Small intestine (tissue), 16 donors: ENCODE data around the gene CYP2C8. TPM values are rescaled to one million over a fixed set of nuclear protein-coding genes. Genes with fewer than 3 reads are reported as not detected.
"Not testable (repeated sequence)": the region's sequence is repeated elsewhere in the genome, so short reads cannot be mapped to it uniquely, and the experiment has no call there.

Source experiments
- DNase-seq, 2 donors: peaks; one replicate each; pipeline versions ENCODE4 v3.0.0 to v3.0.0-alpha.2; 2013
- FAIRE-seq: peaks from 2 replicates; lab custom pipeline; 2012; peaks lifted over from hg19 to GRCh38; lab: Jason Lieb, UNC
- H3K27ac ChIP-seq, 3 donors: one replicate each; pipeline ENCODE4 v1.5.1; 2013; ENCODE audit warnings: low read length in 2 of 3, mild to moderate bottlenecking in 2 of 3, control low read depth in 1 of 3, inconsistent platforms in 1 of 3, low read depth in 1 of 3, moderate library complexity in 1 of 3
- H3K27me3 ChIP-seq, 3 donors: one replicate each; pipeline ENCODE4 v1.6.1; 2013; ENCODE audit warnings: low read length in 3 of 3, inconsistent platforms in 1 of 3; ENCODE audit not compliant: control insufficient read depth in 3 of 3, insufficient read depth in 3 of 3
- H3K36me3 ChIP-seq, 3 donors: one replicate each; pipeline ENCODE4 v1.6.1; 2013; ENCODE audit warnings: low read length in 3 of 3, inconsistent platforms in 1 of 3, low read depth in 1 of 3, mild to moderate bottlenecking in 1 of 3, moderate library complexity in 1 of 3; ENCODE audit not compliant: control insufficient read depth in 3 of 3, insufficient read depth in 2 of 3
- H3K4me1 ChIP-seq, 3 donors: one replicate each; pipeline ENCODE4 v1.6.1; 2013; ENCODE audit warnings: low read length in 2 of 3, inconsistent platforms in 1 of 3, low read depth in 1 of 3, mild to moderate bottlenecking in 1 of 3, moderate library complexity in 1 of 3; ENCODE audit not compliant: control insufficient read depth in 3 of 3, insufficient read depth in 2 of 3
- H3K4me3 ChIP-seq, 3 donors: one replicate each; pipeline ENCODE4 v1.5.1; 2013; ENCODE audit warnings: low read length in 3 of 3, control low read depth in 1 of 3, inconsistent platforms in 1 of 3, low read depth in 1 of 3, mild to moderate bottlenecking in 1 of 3, moderate library complexity in 1 of 3
- H3K9me3 ChIP-seq, 2 donors: one replicate each; pipeline ENCODE4 v1.6.1; 2013; ENCODE audit warnings: low read depth in 1 of 2, low read length in 1 of 2; ENCODE audit not compliant: control insufficient read depth in 2 of 2, insufficient read depth in 1 of 2
- WGBS, 3 donors: extraction: QIAGEN DNeasy Blood & Tissue Kit; methylation state at CpG; one replicate each; pipeline ENCODE4 v1.1.7; 2013; 5-methylcytosine and 5-hydroxymethylcytosine counted together
- long read RNA-seq, 10 donors: transcript quantifications; one replicate each; lab custom pipeline, GENCODE V29; 2026
- polyA plus RNA-seq, 4 donors: library from polyadenylated mRNA; stranded (reverse) in 3 of 4; unstranded in 1 of 4; fragments of 200-250 nt in 3 of 4; fragments of 120-200 nt in 1 of 4; gene quantifications; one replicate each; pipeline versions ENCODE4 v1.2.1 to v1.2.3, GENCODE V29; 2013
- donor health status: healthy with polysubstance abuse.
- donor health status: control.
- donor health status: control.
- donor health status: Bipolar disorder and iron deficiency.
- donor health status: healthy.

Gene CYP2C8
- polyA plus RNA-seq, result 10 to 100 TPM in 1 of 4 donors, 1 to 10 TPM in 1, under 1 TPM in 1, not detected in 1; 0.21 to 24.4 (median 3.1) TPM
- long read RNA-seq, donor 1, result 0 reads
- long read RNA-seq, donor 2, result 0 reads
- long read RNA-seq, donor 3, partial matches to known transcripts, result 0 of 1 reads
- long read RNA-seq, donor 3, other reads (novel, unspliced or antisense), result 0 of 1 reads
- long read RNA-seq, donor 4, result 0 reads
- long read RNA-seq, donor 5, result 0 reads
- long read RNA-seq, donor 6, result 0 reads
- long read RNA-seq, donor 7, result 0 reads
- long read RNA-seq, donor 8, result 0 reads
- long read RNA-seq, donor 9, result 0 reads
- long read RNA-seq, donor 10, result 0 reads

- Histone ChIP-seq H3K4me1 (no peaks in the 10 kb centered on the region), H3K9me3 (peaks cover 0 to 2% of the 10 kb centered on the region in 2 donors), H3K4me3 (no peak within 1 kb of the TSS), H3K27me3 (no peaks in the 10 kb centered on the region), H3K36me3 (peaks cover 0 to under 1% (median 0%) of the 10 kb centered on the region in 3 donors), H3K27ac (no peak within 1 kb of the TSS)
- FAIRE-seq, result no peak
- DNase-seq, result peak; percentile 15
Measured at GRCh38 chr10:95069286-95069685, at the start of gene CYP2C8. Gene CYP2C8 (minus strand): TSS chr10:95069497. CDS start chr10:95069402, 95 bp downstream.

GRCh38 chr10:95116869-95117269 is 47.6 kb upstream of the CYP2C8 start:
- peak; percentile 45 to 93 for DNase-seq
- H3K4me1 ChIP-seq, result no peaks in the 10 kb centered on the region
- 14 to 47% (median 29%) methylated on average over 2 of the region's 2 CpGs for WGBS, 3 donors
- H3K27me3 ChIP-seq, result no peaks in the 10 kb centered on the region
- H3K27ac ChIP-seq, result no peak overlapping the region
- H3K9me3 ChIP-seq, result peaks cover 0 to 19% of the 10 kb centered on the region in 2 donors
- H3K4me3 ChIP-seq, result no peak overlapping the region
- no peaks in the 10 kb centered on the region for H3K36me3 ChIP-seq
- FAIRE-seq, result peak; percentile 55

GRCh38 chr10:95110823-95111222 is 41.5 kb upstream of the CYP2C8 start:
- WGBS, 3 donors, result 69 to 85% (median 81%) methylated on average over 6 of the region's 6 CpGs
- not testable (repeated sequence) for H3K36me3 ChIP-seq, H3K27ac ChIP-seq, H3K4me1 ChIP-seq, H3K9me3 ChIP-seq, H3K27me3 ChIP-seq, DNase-seq, FAIRE-seq, H3K4me3 ChIP-seq

GRCh38 chr10:95097805-95098204 is 28.5 kb upstream of the CYP2C8 start:
- no peaks in the 10 kb centered on the region for H3K36me3 ChIP-seq
- no peaks in the 10 kb centered on the region for H3K27me3 ChIP-seq
- DNase-seq, result peak; percentile 58 to 76
- H3K27ac ChIP-seq, result no peak overlapping the region
- FAIRE-seq, result no peak
- H3K4me1 ChIP-seq, result peaks cover 0 to 5% (median 1%) of the 10 kb centered on the region in 3 donors
- no peak overlapping the region for H3K4me3 ChIP-seq
- 0 to 32% (median 7%) methylated on average over 1 of the region's 1 CpG for WGBS, 3 donors
- H3K9me3 ChIP-seq, result no peaks in the 10 kb centered on the region

- Histone ChIP-seq H3K4me1 (peaks cover 0 to 5% (median 1%) of the 10 kb centered on the region in 3 donors), H3K4me3 (no peak overlapping the region), H3K27me3 (no peaks in the 10 kb centered on the region), H3K9me3 (no peaks in the 10 kb centered on the region), H3K27ac (peak overlapping the region in 1 of 3 donors; percentile 16), H3K36me3 (no peaks in the 10 kb centered on the region)
- FAIRE-seq (no peak), DNase-seq (peak; percentile 2 to 89)
- WGBS, 3 donors, result 23 to 72% (median 50%) methylated on average over 1 of the region's 1 CpG
Measured at GRCh38 chr10:95096143-95096542, 26.8 kb upstream of the CYP2C8 start.

GRCh38 chr10:95079626-95080025 is 10.3 kb upstream of the CYP2C8 start:
- H3K27ac ChIP-seq, H3K4me3 ChIP-seq, H3K27me3 ChIP-seq, DNase-seq, H3K9me3 ChIP-seq, H3K36me3 ChIP-seq, H3K4me1 ChIP-seq, FAIRE-seq: not testable (repeated sequence)
- 85 to 93% (median 86%) methylated on average over 2 to 4 of the region's 5 CpGs for WGBS, 3 donors

GRCh38 chr10:95077556-95077955 is 8.3 kb upstream of the CYP2C8 start:
- Histone ChIP-seq H3K4me3 (no peak overlapping the region), H3K36me3 (no peaks in the 10 kb centered on the region), H3K4me1 (no peaks in the 10 kb centered on the region), H3K9me3 (peaks cover 0 to 4% of the 10 kb centered on the region in 2 donors), H3K27me3 (no peaks in the 10 kb centered on the region), H3K27ac (no peak overlapping the region)
- DNase-seq (no peak), FAIRE-seq (no peak)

GRCh38 chr10:95071107-95071660 is 1.9 kb upstream of the CYP2C8 start:
- no peak overlapping the region for H3K27ac ChIP-seq
- no peaks in the 10 kb centered on the region for H3K36me3 ChIP-seq
- DNase-seq, result peak in 1 of 2 donors; percentile 20
- 10 to 55% (median 24%) methylated on average over 3 of the region's 3 CpGs for WGBS, 3 donors
- H3K4me1 ChIP-seq, result no peaks in the 10 kb centered on the region
- no peaks in the 10 kb centered on the region for H3K9me3 ChIP-seq
- FAIRE-seq, result no peak
- no peak overlapping the region for H3K4me3 ChIP-seq
- H3K27me3 ChIP-seq, result no peaks in the 10 kb centered on the region
